Adipose tissue (tissue), 3 donors: Measurements from ENCODE around the gene PRSS3. TPM values are rescaled to one million over a fixed set of nuclear protein-coding genes. Genes with fewer than 3 reads are reported as not detected.
"Not testable (repeated sequence)": the region's sequence is repeated elsewhere in the genome, so short reads cannot be mapped to it uniquely, and the experiment has no call there.

ENCODE experiments used
- H3K27ac ChIP-seq: one replicate; pipeline ENCODE4 v1.5.1; 2013; ENCODE audit warnings: low read depth, low read length
- WGBS, 3 donors: extraction: QIAGEN DNeasy Blood & Tissue Kit; methylation state at CpG; one replicate each; pipeline ENCODE4 v1.1.7; 2013; 5-methylcytosine and 5-hydroxymethylcytosine counted together
- polyA plus RNA-seq, 3 donors: library from polyadenylated mRNA; stranded (reverse); fragments of 200-250 nt; gene quantifications; one replicate each; pipeline ENCODE4 v1.2.3, GENCODE V29; 2013
- donor health status: healthy with polysubstance abuse.
- donor health status: Bipolar disorder and iron deficiency.
- donor health status: healthy.

Gene PRSS3
- 100 to 1,000 TPM in 1 of 3 donors, 1 to 10 TPM in 1, under 1 TPM in 1; 0.67 to 171 (median 1.3) TPM for polyA plus RNA-seq

DNA sequence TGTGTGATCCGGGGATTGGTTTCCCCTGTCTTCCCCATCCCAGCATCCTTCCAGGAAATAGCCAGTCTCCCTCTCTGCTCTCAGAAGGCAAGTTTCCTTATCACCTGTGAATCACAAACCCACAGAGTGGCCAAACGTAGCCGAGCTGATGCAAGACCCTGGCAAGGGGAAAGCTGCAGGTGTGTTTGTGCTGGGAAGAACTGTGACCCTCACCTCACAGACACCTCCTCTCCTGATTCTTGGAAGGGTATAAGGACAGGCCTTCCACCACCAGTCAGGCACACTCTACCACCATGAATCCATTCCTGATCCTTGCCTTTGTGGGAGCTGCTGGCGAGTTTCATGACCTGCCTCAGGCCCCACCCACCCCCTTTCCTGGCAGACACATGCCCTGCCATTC is at the start of gene PRSS3:
TSS of gene PRSS3 (plus strand) at position 281 of the 400 bp plus-strand sequence. CDS start at position 294, 13 bp downstream.
- 49 to 73% (median 69%) methylated on average over 4 of the region's 4 CpGs for WGBS, 3 donors
- H3K27ac ChIP-seq, result no peak within 1 kb of the TSS

DNA sequence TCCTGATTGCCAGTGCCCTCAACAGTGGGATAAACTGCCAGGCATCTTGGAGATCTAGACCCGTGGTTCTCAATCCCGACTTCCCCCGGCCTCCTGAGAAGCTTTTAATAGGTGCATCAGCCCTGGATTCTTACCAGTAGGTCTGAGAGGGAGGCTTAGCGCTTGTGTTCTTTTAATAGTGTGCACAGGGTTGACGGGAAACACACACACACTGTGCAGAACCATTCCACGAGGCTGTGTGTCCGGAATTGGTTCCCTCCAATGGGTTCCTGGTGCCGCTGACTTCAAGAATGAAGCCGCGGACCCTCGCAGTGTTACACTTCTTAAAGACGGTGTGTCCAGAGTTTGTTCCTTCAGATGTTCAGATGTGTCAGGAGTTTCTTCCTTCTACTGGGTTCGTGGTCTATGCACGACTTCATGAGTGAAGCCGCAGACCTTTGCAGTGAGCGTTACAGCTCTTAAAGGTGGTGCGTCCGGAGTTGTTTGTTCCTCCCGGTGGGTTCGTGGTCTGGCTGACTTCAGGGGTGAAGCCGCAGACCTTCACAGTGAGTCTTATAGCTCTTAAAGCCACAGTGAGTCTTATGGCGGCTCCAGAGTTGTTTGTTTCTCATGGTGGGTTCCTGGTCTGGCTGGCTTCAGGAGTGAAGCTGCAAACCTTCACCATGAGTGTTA is 46.6 kb upstream of the PRSS3 start:
- WGBS, 3 donors, result 60 to 84% (median 66%) methylated on average over 22 of the region's 22 CpGs
- H3K27ac ChIP-seq, result no peak overlapping the region

DNA sequence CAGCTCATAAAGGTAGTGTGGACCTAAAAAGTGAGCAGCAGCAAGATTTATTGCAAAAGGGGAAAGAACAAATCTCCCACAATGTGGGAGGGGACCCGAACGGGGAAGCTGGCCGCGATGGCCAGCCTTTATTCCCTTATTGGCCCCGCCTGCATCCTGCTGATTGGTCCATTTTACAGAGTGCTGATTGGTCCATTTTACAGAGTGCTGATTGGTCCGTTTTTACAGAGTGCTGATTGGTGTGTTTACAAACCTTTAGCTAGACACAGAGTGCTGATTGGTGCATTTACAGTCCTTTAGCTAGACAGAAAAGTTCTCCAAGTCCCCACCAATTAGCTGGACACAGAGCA is 46.1 kb upstream of the PRSS3 start:
- not testable (repeated sequence) for H3K27ac ChIP-seq
- 49 to 84% (median 75%) methylated on average over 6 of the region's 6 CpGs for WGBS, 3 donors

DNA sequence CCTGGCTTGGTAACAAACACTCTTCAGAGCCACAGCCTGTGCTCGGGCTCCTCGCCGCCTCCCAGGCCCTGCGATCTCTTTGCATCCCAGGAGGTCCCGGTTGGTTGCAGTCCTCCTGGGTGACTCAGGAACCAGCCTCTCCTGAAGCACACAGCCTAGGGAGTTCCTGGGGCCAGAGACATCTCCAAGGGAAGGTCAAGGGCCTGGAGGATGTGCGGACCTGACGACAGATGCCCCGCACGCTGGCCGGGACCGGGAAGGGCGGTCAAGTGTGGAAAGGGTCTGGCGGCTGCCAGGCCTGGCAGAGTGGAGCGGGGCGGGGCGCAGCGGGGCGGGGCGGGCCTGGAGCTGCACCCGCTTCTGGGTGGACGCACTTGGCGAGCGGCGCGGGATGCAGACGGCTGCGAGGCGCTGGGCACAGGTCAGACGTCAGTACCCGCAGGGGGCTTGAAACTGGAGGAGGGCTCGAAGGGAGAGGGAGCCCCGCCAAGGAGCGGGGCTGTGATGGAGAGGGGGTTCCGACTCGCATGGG is 45.0 kb upstream of the PRSS3 start:
- 8 to 15% (median 12%) methylated on average over 33 to 35 of the region's 35 CpGs for WGBS, 3 donors
- no peak overlapping the region for H3K27ac ChIP-seq

DNA sequence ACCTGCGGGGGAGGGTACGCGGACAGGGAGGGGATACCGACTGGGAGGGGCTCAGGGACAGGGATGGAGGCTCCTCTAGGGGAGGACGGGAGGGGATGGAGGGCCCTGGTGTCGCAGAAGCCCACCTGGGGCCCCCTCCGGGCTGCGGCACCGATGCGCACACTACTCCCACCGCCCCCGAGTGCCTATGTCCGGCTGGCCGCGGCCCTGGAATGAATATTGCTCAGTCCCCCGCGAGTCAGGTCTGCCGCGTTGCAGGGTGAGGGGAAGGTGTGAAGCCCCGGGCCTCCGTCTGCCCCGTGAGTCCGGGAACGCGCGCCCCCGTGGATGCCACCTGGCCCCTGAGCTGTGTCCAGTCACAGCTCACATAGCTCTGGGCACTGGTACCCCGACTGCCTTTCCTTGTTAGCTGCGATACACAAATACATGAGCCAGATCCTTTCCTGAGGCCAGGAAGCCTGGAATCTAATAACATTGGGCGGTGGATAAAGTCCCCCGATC is 44.5 kb upstream of the PRSS3 start:
- 3 to 10% (median 8%) methylated on average over 30 to 31 of the region's 31 CpGs for WGBS, 3 donors
- no peak overlapping the region for H3K27ac ChIP-seq

DNA sequence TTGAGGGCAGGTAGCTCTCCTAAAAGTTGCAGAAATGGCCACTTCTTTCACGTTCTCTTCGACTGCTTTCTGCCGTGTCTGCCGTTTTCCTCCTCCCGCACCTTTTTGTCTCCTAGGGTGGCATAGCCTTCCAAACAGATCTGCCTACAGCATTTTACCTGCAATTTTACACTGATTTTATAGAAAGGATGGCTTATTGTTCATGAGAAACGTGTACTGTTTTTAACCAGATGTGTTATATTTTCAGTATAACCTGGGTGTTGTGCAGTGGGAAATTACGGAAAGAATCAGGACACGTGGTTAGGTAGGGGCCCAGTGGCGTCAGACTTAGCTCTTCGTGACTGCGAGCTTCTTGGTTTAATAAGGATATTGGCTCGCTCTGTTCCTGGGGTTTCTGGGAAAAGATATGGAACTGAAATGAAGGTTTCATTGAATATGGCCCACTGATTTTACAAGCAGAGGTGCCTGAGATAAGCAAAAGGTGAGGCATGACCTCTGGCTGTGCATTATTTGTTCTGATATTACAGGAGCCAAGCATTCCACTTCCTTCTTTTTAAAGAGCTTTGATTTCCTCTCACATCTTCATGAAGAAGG is 43.7 kb upstream of the PRSS3 start:
- no peak overlapping the region for H3K27ac ChIP-seq
- WGBS, 3 donors, result 44 to 75% (median 50%) methylated on average over 12 of the region's 12 CpGs

DNA sequence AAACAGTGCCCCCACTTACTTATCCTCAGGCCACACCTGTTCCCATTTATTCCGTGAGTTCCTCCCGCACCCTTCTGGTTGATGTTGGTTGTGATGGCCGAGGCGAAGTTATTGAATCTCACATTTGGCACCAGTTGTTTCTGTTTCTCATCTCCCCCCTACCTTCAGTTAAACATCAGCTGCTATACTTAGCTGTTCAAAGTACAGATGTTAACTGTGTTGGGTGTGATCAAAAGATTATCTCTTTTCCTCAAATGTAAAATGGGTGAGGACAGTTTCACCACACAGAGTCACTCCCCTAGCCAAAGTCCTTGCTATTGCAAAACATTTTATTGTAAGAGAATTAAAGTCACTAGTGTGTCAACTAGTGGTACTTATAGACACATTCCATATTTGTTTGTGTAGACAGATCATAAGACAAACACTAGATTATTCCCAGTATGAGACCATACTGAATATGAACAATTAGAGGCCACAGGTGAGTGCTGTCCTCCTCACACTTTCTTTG is 43.2 kb upstream of the PRSS3 start:
- 41 to 84% (median 50%) methylated on average over 4 of the region's 4 CpGs for WGBS, 3 donors
- no peak overlapping the region for H3K27ac ChIP-seq

DNA sequence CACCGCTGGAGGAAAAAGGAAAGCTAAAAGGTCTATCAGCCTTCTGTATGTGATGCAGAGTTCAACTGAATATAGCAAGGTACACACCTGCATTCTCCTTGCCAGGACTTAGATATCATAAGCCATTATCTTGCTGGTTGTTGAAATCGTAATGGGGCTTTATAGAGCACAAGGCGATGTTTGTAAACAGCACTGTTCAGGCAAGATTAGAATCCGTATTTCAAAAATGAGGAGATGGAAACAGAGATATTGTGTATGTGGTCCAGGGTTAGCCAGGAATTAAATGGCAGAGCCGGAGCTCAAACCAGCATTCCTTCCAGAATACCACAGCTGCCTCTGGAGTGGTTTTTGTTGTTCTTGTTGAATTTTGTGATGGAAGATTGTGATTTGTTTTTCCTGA is 42.6 kb upstream of the PRSS3 start:
- WGBS, 3 donors, result 67 to 78% (median 76%) methylated on average over 5 of the region's 5 CpGs
- not testable (repeated sequence) for H3K27ac ChIP-seq

DNA sequence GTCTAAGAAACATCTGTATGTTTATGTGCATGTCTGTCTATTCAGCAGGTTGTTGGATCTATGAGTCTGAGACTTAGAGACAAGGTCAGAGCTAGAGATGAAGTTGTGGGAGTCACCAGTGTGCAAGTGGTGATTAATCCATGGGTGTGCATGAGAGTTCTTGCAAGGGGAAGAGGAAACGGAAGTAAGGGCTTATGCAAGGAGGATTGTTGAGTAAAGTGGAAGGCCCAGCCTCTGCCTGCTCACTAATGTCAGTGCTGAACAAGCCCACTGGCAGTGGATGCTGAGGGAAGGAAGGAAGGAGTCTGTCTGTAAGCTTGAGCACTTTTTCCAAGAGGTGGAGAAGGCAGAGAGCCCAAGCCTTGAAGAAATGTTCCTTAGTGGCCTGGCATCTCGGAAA is 35.7 kb upstream of the PRSS3 start:
- not testable (repeated sequence) for H3K27ac ChIP-seq

DNA sequence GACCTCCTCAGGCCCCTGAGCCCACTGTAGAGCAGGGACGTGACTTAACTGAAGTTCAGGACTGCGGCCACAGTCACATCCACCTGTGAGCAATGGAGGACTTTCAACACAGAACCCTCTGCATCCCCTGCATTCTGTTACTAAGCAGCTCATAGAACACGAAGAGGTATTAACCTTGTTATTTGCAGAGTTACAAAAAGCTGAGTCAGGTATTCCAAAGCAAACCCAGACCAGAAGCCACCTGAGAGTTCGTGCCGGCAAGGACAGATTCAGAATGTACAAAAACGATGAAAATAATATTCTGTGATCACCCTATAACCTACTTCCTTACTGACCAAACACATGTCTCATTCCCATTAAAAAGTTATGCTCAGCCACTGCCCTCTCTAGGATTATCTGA is 33.0 kb upstream of the PRSS3 start:
- WGBS, 3 donors, result 60 to 84% (median 83%) methylated on average over 6 of the region's 6 CpGs
- no peak overlapping the region for H3K27ac ChIP-seq

More for the DNA sequence above, 35.7 kb upstream of the PRSS3 start:
- 54 to 88% (median 64%) methylated on average over 2 of the region's 2 CpGs for WGBS, 3 donors

DNA sequence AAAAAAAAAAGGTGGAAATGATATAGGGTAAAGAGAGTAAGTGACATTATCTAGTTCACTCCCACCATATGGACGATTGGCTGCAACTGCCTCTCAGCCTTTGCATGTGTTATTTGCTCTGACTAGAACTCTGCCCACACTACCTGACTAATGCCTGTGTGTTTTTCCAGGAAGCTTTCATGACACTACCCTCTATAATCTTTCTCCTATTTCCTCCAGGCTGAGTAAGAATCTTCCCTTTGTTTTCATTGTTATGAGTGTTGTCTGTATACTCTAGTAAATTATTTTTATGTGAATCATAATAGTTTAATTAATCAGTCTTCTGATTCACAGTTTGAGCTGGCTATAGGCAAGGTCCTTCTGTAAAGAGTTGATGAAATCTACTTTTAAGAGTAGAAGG is 31.7 kb upstream of the PRSS3 start:
- not testable (repeated sequence) for H3K27ac ChIP-seq
- 40 to 59% (median 58%) methylated on average over 1 of the region's 1 CpG for WGBS, 3 donors

DNA sequence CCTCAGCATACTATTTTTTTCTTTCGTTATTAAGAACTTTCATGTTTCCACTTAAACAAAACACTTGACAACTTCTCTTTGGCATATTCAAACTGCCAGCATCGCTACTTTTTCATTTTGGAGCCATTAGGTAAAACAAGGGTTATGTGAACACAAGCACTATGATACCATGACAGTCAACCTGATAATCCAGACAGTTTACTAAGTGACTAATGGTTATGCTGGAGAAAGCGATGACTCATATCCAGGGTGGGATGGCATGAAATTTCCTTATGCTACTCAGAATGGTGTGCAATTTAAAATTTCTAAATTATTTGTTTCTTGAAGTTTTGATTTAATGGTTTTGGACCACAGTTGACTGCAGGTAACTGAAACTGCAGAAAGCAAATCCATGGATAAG is 29.9 kb upstream of the PRSS3 start:
- H3K27ac ChIP-seq, result no peak overlapping the region
- WGBS, 3 donors, result 94 to 95% (median 94%) methylated on average over 3 of the region's 3 CpGs

DNA sequence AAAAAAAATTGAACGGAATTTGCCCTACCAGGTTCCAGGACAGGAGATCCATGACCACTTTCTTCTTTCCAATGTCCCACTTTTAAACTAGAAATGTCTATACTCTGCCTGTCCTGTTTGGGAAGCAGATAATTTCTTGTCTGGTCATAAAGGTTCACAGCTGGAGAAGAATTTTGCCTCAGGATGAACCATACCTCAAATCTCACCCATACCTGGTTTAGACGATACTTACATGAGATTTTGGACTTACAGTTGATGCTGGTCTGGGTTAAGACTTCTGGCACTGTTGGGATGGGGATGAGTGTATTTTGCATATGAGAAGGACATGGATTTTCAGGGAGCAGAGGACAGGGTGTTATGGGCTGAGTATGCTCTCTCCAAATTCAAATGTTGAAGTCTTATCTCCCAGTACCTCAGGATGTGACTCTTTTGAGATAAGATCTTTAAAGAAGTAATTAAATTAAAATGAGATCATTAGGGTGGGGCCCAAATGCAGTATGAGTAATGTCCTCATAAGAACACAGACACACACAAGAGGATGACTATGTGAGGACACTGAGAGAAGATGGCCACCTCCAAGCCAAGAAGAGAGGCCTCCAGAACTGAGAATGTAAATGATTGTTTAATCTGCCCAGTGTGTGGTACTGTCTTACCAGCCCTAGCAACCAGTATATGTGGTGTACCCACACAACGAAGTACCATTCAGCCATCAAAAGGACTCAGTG is 25.0 kb upstream of the PRSS3 start:
- 94 to 97% (median 94%) methylated on average over 3 of the region's 3 CpGs for WGBS, 3 donors
- H3K27ac ChIP-seq, result not testable (repeated sequence)

DNA sequence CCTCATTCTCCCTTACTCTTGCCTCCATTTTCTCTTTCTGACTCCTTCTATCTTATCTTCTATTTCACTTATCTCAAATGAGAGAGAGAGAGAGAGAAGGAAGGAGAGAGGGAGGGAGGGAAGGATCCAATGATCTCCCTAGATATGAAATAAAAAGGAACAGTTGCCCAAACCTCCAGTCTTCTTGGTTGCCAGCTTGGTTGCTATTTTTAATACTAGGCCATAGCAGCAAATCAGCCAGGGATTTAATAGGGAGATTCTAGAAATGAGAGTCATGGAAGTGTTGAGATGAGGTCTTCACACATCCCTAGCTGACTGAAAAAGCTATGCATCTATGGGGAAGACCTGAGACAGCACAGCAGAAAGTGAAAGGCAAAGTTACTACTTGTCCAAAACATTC is 22.2 kb upstream of the PRSS3 start:
- H3K27ac ChIP-seq, result not testable (repeated sequence)

DNA sequence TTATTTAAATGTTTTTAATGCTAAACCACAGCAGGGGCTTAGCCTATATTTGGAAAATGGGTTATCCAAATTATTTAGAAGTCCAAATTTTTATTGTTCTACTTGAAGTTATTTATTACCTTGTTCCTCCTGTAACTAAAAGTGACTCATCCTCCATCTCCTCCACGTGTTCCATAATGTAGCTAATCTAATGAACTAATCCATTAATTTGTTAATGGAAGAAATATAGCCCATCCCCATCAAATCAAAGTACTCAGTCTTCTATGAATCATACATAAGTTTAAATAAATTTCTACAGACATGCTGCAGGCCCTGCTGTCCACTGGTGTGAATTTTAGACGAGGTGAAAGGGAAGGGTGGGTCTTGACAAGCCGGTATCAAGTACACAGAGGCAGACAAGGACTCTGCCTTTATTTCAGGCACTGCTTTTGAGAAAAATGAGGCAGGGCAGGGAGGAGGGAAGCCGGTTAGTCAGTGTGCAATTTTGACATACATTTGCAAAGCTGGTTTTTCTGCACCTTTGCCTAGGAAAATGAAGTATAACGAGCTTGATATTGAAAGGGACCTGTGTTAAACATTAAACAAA is 21.2 kb upstream of the PRSS3 start:
- WGBS, 3 donors, result 26 to 74% (median 65%) methylated on average over 5 of the region's 5 CpGs
- H3K27ac ChIP-seq, result not testable (repeated sequence)

DNA sequence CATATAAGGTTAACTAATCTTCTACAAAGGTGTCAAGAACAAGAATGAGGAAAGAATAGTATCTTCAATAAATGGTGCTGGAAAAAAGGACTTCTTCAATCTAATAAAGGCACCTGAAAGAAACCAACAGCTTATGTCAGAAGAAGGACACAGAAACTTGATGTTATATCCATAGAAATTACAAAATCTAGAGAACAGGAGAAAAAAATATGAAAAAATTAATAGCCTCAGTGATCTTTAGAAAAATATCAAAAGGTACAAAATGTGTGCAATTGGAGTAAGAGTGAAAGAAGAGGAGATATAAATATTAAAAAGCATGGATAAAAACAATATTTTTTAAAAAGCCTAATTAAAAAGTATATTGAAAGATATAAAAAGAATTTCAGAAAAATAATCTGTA is 18.8 kb upstream of the PRSS3 start:
- H3K27ac ChIP-seq, result no peak overlapping the region

DNA sequence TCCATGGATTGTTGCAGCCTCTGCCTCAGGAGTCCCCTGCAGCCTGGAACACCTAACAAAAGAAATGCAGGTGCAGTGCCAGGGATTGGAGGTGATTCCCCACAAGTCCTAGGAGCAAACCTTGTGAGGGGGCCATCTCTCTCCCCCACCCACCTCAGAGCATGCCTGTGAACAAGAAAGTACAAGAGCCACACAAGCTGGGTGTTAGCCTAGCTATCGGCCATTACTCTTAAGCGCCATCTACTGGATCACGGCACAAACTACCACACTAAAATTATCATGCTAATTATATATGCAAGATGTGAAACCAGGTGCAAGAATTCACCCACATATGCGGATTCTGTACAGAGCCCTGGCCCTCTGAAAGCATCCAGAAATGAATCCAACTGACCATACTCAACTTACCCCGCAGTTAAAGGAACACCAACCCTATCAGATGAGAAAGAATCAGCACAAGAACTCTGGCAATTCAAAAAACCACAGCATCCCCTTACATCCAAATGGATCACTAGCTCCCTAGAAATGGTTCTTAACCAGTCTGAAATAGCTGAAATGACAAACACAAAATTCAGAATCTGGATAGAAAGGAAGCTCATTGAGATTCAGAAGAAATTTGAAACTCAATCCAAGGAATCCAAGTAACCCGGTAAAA is 16.5 kb upstream of the PRSS3 start:
- WGBS, 3 donors, result 15 to 17% (median 15%) methylated on average over 6 of the region's 6 CpGs
- no peak overlapping the region for H3K27ac ChIP-seq

DNA sequence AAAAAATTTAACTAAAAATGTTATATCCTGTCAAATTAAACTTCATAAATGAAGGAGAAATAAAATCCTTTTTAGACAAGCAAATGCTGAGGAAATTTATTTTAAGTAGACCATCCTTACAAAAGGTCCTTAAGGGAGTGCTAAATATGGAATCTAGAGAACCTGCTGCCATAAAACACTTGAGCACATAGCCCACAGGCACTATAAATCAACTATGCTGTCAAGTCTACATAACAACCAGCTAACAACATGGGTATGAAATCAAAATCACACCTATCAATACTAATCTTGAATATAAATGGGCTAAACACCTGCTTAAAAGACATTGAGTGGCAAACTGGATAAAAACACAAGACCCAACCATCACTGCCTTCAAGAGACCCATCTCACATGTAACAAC is 15.1 kb upstream of the PRSS3 start:
- no peak overlapping the region for H3K27ac ChIP-seq
